ENCODE data around the gene NEK6. TPM values are rescaled to one million over a fixed set of nuclear protein-coding genes. Genes with fewer than 3 reads are reported as not detected.

NEK6 gene
- polyA plus RNA-seq, 4 donors, result 26.9 to 34.9 (median 29.6) TPM

DNA sequence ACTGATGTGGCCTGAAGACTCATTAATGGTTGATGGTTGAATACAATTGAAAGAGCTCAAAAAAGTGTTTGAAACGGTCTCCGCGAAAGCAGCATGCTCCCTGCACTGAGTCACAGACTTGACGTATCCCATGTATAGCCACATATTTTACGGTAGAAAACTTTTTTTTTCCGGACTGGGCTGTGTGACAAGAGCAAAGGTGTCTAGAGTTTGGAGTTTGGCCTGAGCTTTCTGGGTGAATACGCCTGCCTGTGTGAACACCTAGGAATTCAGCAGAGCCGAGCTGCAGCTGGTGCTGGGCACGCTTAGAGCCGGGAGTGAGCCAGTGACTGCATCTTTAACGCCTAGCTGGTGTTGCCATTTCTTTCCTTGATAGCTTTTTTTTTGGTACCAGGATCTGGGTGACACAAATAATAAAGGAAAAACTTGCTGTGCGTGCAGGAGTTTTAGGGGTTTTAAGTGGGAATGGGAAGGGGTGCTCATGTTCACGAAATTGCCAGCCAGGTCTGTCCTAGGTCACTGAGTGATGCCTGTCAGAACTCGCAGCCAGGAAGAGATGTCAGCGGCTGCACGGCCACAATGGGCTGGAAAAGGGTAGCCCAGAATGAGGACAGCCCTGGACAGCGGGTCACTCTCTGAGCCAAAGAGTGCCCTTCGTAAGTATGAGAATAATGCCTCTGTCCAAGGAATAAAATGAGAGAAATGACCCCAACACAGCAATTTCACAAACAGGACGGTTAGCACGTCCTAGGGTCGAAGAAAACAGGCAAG, 105.8 kb downstream of the NEK6 start:
- DNase-seq (ENCODE audit: low read depth in 4 of 4, low spot score in 2 of 4), result no peak

DNA sequence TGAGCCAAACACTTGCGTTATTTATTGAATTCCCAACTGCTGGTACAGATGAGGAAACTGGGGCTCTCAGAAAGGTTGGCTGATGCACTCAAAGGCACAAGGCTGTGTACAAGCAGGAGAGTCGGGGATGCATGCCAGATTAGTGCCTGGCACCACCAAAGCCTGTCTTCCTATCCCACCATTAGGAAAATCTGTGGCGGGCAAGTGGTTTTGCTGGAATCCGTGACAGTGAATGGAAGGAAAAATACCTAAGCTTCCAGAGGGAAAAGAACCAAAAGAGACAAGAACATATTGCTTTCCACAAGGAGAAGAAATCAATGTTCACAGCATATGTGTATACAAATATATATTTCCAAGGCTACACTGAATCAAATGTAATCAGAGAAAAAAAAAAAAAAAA, 106.4 kb downstream of the NEK6 start:
- DNase-seq (ENCODE audit: low read depth in 4 of 4, low spot score in 2 of 4), result no peak

DNA sequence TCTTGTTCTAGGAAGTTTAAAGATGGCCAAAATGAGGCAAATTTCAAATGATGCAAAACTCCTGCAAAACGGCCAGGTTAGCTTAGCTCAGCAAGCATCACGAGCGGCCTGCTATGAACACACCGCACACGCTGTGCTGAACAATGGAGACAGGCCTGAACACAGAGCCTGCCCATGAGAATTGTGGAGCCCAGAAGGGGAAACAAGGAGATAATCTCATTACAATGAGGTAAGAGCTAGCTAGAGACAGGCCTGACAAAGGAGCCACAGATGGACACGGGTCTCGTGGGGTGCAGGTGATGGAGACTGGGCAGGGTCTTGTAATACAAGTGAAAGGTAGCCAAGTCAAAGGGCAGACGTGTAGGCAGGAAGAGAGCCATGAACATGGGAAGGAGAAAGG, 107.3 kb downstream of the NEK6 start:
- no peak for DNase-seq (ENCODE audit: low read depth in 4 of 4, low spot score in 2 of 4)

DNA sequence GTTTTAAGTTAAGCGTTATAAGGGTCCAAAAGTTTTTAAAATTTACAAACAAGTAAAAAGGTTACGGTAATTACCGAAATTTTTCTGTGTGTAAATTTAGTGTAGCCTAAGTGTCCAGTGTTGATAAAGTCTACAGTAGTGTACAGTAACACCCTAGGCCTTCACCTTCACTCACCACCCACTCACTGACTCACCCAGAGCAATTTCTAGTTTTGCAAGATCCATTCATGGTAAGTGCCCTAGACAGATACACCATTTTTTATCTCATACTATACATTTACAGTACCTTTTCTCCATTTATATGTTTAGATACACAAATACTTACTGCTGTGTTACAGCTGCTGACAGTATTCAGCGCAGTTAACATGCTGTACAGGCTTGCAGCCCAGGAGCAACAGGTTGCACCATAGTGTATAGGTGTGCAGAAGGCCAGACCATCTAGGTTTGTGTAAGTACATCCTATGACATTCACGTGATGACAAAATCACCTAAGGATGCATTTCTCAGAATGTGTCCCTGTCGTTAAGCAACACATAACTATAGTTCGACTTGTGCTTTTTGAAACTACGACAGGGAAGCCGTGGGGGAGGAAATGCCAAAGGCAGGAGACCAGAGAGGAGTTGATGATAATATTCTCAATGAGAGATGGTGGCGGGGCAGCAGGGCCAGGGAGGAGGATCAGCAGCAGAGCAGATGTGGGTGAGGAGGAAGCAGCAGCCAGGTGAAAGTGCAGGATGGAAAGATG, 108.9 kb downstream of the NEK6 start:
- no peak for DNase-seq (ENCODE audit: low read depth in 4 of 4, low spot score in 2 of 4)

DNA sequence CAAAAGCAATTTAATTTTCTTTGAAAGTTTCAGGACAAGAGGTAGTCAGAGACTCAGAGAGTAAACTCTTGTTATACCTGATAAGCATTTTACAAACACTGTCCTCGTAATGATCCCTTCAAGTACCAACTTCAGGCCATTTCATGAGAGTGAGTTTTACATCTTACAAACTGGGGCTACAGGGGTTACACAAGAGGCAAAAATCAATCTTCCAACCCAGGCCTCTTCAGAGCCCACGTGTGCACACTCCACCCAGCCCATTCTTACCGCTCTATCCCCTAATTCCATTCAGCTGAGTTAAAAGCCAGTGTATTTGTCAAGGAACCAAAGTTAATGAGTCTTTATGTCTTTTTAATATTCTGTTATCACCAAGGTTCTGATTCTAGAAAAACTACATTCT, 110.9 kb downstream of the NEK6 start:
- no peak for DNase-seq (ENCODE audit: low read depth in 4 of 4, low spot score in 2 of 4)

DNA sequence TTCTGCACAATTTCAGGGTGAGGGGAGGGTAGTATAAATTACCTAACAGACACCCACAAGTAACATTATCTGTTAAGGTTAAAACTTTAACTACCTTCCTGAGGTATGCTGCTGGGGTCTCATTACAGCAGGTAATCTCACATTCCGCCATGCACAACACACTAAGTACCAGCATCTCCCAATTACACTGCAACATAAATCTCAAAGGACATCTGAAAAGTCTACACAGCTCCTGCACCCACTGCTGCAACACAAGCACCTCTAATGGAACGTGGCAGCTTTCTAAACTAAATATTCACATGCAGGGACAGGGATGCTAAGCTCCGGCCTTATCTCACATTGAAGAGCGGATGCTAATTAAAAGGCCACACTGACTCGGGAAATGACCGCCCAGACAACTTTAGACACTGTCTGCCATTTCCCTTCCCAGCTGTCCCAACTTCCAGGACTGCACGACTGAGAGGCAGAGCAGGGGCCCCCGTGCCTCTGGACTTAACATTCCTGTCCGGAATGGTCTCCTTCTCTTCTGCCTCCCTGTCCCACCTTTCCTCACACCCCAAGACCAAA, 111.6 kb downstream of the NEK6 start:
- no peak for DNase-seq (ENCODE audit: low read depth in 4 of 4, low spot score in 2 of 4)

DNA sequence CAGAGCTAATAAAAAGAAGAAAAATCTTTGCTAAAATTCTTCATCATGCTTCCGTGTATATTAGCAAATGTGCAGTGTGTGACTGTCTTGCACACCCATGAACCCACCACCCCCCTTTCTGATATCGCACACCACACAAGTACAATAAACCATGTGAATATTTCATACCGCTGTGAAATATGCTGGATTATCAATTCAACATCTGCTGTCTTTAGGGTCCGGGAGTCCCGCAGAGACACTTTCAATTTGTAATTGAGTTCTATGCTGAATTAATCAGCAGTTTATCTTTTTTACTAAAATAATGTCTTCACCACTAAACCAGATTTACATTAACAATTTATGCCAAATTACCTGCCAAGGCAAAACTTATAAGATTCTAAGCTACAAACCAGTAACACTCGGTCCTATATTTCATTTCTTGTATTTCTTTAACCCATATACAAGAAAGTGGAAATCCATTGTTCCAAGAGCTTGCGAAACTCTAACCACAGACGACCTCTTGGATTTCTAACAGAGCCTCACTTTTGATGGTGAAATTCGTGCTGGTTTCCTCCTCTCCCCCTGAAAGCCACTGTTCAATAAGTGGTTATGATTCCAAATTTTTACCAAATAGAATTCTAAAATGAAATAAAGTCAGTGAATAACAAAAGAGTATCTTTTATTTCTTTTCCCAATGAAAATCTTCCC, 113.3 kb downstream of the NEK6 start:
- no peak for DNase-seq (ENCODE audit: low read depth in 4 of 4, low spot score in 2 of 4)

DNA sequence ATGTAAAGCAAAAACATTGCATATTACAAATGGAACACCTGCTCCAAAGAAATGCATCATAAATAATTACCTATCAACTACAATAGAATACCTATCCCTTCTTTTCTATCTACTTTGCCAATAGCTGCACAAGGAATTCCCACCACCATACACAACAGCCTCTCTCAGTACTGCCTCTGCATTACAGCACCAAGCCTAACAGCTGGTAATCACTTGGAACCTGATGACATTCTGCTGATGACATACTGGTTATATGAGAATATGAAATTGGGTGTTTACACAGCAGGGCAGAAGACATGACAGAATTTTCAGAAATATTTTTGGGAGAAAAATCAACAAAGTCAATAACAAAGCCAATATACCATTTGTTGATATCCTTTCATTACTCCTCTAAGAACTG, 114.3 kb downstream of the NEK6 start:
- no peak for DNase-seq (ENCODE audit: low read depth in 4 of 4, low spot score in 2 of 4)

DNA sequence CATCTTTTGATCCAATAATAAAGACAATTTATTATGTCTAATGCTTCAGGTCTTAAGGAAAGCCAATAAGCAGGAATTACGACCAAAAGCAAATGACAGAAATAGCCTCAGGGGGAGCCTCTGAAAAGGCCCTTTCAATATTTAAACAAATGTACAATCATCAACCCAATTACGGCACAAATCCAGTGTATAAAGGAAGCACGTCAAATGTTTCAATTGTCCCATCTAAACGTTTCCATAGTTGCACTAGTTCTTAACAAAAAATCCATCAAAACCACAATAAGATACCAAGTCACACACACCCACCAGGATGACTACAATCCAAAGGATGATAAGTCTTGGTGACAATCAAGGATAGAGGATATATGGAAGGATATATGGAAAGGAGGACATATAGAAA, 115.6 kb downstream of the NEK6 start:
- no peak for DNase-seq (ENCODE audit: low read depth in 4 of 4, low spot score in 2 of 4)

DNA sequence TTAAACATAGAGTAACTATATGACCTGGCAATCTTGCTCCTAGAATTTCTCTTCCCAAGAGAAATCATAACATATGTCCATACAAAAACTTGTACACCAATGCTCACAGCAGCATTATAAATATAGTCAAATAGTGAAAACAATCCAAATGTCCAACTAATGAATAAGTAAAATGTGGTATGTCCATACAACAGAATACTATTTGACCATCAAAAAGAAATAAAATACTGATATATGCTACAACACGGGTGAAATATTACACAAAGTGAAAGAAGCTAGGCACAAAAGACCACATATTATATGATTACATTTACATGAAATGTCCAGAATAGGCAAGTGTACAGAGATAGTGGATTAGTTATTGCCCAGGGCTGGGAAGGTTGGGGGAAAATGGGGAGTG, 116.1 kb downstream of the NEK6 start:
- DNase-seq (ENCODE audit: low read depth in 4 of 4, low spot score in 2 of 4), result no peak

DNA sequence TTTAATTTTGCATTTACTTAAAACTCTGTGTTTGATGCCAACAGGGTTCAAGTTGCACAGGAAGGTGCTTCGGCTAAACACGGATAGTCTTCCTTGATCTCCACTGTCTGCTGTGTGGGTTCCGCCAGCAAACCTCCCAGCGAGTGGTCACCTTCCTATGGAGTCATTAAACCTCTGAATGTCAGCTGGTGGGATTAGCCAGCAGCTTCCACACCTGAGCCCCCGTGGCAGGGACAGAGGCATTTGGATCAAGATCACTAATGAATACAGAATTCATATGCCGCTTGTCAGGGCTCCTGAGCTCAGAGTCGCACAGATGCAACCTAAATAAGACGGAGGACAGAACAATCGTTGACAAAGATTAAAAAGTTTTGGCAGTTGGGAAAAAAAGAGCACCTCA, 118.0 kb downstream of the NEK6 start:
- no peak for DNase-seq (ENCODE audit: low read depth in 4 of 4, low spot score in 2 of 4)

DNA sequence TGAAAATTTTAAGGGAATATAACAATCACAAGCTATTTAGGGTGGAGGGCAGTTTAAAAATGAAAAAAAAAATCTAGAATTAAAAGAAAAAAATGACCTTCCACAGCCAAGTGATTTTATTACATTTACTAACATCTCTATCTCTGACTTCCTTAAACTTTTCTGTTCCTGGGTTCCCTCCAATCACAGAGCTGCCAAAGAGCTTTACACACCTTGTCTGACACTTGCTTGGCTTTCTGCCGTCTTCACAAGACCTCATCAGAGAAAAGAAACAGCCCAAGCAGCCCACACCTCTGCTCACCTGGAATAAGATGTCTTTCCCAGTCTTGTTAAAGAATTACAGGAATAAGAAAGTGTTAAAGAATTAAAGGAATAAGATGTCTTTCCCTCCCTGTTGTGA, 118.6 kb downstream of the NEK6 start:
- no peak for DNase-seq (ENCODE audit: low read depth in 4 of 4, low spot score in 2 of 4)

DNA sequence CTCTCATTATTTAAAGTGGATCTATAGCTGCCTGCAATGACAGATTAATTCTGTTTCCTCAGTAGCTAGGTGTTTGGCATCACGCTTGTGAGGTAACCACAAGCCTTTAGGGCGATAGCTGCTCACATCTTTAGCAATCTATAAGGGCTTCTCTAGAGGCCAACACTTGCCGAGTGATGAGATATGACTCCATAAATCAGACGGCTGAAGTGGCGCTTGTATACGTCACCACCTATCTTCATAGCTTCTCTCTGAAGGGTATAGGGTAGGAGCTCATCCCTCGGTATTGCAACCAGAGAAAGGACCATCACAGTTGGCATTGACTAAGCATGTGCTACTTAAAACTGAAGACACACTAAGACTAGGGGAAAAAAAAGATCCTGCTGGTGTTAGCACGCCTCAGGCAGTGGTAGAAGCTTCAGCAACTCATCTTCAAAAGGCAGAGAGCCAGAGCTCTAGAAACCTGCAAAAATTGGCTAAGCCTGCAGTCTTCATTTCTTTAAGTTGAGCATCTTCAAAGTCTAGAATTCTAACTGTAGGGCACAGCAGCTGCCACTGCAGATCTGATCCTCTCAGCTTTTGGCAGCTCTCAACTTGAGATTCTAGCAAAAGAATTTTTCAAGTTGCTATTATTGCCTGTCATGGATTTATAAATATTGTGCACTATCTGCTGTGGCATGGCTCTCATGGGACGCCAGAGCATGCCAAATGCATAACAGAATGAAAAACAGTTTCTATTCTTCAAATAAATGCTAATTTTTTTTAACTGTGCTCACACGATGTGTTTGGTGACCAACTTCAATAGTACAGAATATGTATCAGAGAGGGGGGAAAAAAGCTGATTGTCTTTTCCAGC, 120.0 kb downstream of the NEK6 start:
- DNase-seq (ENCODE audit: low read depth in 4 of 4, low spot score in 2 of 4), result no peak

DNA sequence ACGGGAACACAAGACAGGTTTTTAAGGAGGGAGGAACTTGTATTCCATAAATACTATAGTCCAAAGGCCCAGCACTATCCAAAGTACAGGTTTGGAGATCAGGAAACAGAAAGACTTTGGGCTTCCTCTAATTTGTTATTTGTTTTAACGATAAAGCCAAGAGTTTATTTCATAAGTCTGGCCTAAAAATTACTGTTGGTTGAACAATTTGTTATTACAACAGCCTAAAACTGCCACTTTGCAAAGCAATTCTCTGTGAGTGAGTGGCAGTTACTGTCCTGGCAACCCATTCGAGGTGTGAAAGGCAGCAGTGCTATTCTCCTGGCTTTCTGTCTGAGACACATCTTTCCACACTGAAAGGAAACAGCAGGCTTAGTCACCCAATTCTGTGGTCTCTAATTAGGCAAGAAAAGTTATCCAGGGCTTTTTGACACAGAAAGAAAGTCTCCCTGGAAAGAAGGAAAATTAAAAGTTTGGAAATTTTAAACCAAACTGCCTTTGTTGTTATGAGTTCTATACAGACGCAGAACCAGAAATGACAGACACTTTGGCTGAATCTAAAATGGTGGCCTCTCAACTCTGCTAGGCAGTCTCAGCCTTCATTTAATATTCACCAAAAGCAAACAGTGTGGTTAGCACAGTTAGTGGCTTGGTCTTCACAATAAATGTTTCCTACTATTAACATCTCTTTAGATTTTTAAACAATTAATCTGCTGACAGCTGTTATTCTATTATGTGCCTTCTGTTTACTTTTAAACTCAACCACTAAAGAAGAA, 123.6 kb downstream of the NEK6 start:
- no peak for DNase-seq (ENCODE audit: low read depth in 4 of 4, low spot score in 2 of 4)

DNA sequence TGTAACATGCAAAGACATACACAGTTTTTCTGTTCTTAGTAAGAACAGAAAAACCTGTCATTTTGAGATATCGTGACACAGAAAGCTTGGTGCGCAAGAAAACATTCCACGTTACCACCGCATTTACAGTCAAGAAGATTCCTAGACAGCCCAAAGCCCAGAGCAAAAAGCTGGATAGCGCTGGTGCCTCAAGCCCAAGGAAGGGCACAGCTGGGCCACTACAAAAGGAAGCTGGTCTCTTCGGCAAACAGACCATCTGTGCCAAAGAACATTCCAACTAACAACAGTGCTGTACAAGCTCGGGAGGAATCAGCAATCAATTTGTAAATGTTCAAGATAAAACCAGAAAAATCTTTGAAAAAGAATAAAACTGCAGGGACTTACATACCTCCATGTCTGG, 126.5 kb downstream of the NEK6 start:
- DNase-seq (ENCODE audit: low read depth in 4 of 4, low spot score in 2 of 4), result no peak

DNA sequence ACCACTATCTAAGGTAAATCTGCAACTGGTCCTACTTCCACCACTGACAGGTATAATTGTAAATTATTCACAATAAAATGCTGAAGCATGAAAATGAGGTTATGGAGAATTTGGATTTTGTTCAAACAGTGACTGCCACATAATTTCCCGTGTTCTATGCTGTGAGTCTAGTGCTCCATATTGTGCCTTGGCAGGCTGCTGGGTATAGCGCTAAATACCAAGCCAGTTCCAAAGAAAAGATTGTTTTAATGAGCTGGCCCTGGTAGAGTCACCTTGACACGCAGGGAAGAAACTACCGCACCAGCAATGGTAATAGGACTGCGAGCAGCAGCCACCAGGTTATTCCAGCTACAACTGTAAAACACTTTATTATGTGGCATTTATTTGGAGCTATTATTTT, 127.1 kb downstream of the NEK6 start:
- DNase-seq (ENCODE audit: low read depth in 4 of 4, low spot score in 2 of 4), result no peak

DNA sequence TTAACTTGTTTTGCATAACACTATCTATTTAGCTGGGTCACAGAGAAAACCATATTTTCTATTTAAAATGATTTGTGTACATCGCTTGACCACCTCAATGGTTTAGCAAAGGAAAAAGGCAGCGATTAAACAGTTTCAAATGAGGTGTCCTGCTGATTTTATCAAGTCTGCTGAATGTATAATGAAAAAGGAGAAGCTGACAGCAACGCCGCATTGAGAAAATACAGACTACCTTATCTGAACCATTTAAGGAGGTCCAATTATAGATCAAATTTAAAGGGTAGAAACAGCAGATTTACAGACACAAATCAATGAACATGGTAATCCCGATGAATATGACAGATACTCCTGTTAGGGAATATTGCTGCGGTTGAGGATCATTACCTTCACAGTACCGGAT, 127.9 kb downstream of the NEK6 start:
- no peak for DNase-seq (ENCODE audit: low read depth in 4 of 4, low spot score in 2 of 4)

DNA sequence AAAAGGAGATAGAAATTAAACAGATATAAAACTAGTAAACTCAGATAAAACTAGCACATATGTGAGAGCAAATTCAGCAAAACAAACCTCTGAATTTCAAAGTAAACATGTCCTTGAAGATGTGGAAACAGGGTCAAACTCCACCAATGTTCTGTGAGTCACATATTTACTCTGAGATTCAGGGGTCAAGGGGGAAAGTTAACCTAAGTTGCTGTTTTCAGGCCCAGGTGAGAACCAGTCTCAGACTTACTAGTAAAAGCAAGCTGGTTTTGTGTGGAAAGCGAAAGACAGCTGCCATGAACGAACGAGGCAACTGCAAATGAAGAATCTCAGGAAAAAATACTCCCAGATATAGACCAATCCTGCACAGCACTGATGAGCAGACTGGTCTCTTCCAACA, 128.5 kb downstream of the NEK6 start:
- DNase-seq (ENCODE audit: low read depth in 4 of 4, low spot score in 2 of 4), result no peak

DNA sequence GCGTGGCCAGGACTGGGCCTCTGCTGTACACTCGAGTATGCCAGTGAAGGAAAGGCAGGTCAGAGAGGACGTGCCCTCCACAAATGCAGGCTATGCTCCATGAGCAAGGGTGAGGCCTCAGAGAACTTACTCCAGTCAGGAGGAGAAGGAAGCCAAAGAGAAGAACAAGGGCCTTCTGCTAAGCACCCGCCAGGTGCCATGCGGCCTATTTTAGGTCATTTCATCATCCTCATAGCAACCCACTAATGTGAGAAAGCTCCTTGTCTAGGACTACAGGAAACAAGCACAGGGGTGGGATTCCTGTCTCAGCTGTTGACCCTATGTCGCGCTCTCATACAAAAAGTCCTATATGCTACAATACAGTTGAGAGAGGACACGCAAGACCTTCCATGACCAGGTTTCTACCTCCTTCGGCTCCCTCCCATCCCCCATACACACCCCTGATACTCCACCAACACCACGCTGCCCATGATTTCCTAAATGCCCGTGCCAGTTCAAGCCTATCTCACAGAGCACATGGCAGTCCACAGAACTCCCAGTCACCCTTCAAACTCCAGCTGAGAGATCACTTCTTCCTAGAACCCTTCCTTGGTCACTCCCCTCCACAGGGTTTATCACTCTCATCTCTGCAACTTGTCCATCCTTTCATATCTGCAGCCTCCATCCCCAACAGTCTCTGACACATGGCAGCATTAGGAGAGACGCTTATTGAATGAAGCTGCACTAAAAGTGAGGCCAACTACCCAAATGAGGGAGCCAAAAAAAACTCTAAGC, 130.7 kb downstream of the NEK6 start:
- no peak for DNase-seq (ENCODE audit: low read depth in 4 of 4, low spot score in 2 of 4)
